Measurements from ENCODE around the gene RHOC. TPM values are rescaled to one million over a fixed set of nuclear protein-coding genes. Genes with fewer than 3 reads are reported as not detected.

RHOC gene
- total RNA-seq, 4 donors from 2014 or later: 138 to 185 (median 153) TPM

DNA sequence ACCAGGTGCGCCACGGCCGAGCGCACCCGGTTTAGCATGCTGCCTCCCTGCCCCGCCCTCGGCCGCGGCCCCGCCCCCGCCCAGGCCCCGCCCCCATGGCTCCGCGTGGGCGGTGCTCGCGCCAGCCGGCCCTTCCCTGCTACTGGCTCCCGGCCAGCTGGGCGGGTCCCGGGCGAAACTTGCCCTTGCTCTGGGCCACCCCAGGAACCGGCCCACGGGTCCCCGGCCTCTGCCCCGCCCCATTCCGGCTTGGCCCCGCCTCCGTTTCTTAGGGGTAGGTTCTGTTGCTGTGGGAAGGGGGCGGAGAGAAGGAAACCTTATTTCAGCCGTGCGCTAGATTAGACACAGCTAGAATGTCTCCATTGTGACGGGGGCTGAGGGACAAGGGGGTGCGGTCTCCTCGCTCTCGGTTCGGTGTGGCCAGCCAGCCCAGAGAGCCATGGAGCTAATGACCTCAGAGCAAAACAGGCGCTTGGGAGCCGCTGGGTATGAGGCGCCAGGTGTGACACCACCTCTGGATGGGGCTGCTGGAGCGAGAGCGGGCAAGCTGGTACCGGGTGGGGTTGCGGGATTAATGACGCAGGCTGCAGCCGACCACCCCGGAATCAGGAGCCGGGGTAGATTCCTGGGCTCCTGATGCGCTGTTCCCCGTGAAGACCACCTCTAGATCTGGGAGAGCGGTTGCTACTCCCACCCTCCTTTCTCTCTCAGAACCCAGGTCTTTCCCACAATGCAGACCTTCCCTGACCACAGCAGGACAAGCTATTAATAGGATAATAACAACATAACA, 8.5 kb upstream of the RHOC start, which contains the start of gene PPM1J:
TSS of gene PPM1J (minus strand) at position 69 of the 790 bp plus-strand sequence. CDS start at position 38, 31 bp downstream.
- Histone ChIP-seq H3K27ac (peak within 1 kb of the TSS; percentile 72), H3K36me3 (no peaks in the 10 kb centered on the region), H3K27me3 (no peaks in the 10 kb centered on the region), H3K4me1 (peaks cover 39% of the 10 kb centered on the region), H3K9me3 (no peaks in the 10 kb centered on the region), H3K4me3 (peak within 1 kb of the TSS; percentile 67)
- DNase-seq (ENCODE audit: low spot score in 2 of 2): peak; percentile 98 to 99
- WGBS: 0% methylated on average over 17 of the region's 51 CpGs
- TF ChIP-seq EP300 (IDR thresholded peaks at IDR 0.05): no peak
- TF ChIP-seq, protein P1, sequence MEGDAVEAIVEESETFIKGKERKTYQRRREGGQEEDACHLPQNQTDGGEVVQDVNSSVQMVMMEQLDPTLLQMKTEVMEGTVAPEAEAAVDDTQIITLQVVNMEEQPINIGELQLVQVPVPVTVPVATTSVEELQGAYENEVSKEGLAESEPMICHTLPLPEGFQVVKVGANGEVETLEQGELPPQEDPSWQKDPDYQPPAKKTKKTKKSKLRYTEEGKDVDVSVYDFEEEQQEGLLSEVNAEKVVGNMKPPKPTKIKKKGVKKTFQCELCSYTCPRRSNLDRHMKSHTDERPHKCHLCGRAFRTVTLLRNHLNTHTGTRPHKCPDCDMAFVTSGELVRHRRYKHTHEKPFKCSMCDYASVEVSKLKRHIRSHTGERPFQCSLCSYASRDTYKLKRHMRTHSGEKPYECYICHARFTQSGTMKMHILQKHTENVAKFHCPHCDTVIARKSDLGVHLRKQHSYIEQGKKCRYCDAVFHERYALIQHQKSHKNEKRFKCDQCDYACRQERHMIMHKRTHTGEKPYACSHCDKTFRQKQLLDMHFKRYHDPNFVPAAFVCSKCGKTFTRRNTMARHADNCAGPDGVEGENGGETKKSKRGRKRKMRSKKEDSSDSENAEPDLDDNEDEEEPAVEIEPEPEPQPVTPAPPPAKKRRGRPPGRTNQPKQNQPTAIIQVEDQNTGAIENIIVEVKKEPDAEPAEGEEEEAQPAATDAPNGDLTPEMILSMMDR (IDR thresholded peaks at IDR 0.05): no peak
- no peak for TF ChIP-seq POLR2AphosphoS5 (IDR thresholded peaks at IDR 0.05)
- no peak for TF ChIP-seq POLR2A (IDR thresholded peaks at IDR 0.05)

DNA sequence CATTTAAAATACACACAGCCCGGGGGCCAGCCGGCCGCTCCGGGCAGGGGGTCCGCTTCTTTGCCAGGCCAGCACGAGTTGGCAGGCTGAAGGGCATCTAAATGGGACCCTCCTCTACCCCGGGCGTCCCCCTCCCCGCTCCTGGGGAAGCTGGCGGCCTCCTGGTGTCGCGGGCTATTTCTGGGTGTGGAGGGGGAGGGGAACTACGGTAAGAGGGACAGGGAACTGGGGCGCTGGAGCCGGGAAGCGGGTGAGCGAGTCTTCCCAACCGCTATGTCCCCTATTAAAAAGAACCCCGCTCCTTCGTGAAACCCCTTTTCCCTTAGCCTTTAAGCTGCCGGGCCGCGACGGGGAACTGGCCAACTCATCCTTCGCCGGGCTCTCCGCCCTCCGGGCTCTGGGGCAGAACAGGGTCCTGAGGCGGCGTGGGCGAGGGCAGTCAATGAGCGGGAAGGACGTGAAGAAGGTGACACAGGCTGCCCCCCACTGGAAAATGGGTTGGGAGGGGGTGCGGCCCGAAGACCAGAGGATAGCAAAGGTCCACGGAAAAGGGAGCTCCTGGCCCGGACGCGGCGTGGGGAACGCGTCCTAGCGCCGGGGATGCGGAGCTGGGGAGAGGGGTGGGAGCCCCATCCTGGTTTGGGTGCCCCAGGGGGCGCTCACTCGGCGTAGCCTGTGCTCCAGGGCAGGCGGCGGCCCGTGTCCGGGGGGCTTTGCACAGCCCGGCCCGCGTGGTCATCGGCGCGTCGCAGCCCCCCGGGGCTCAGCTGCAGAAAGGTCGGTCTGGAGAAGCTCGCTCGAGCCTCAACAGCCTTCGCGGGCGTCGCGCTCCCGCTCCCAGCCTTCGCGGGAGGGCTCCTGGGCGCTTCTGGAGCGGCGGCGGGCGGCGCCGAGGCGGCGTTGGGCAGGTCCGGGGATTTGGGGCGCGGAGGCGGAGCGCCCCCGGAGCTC, 7.7 kb upstream of the RHOC start:
- H3K36me3 ChIP-seq: no peaks in the 10 kb centered on the region
- no peaks in the 10 kb centered on the region for H3K27me3 ChIP-seq
- DNase-seq (ENCODE audit: low spot score in 2 of 2): peak; percentile 81 to 84
- TF ChIP-seq, protein P1 (IDR thresholded peaks at IDR 0.05): no peak
- TF ChIP-seq EP300 (IDR thresholded peaks at IDR 0.05) (no peak), POLR2AphosphoS5 (IDR thresholded peaks at IDR 0.05) (no peak), POLR2A (IDR thresholded peaks at IDR 0.05) (no peak)
- WGBS: 16% methylated on average over 12 of the region's 86 CpGs
- peak overlapping the region; percentile 72 for H3K27ac ChIP-seq
- no peaks in the 10 kb centered on the region for H3K9me3 ChIP-seq
- peaks cover 39% of the 10 kb centered on the region for H3K4me1 ChIP-seq
- H3K4me3 ChIP-seq: peak overlapping the region; percentile 67

DNA sequence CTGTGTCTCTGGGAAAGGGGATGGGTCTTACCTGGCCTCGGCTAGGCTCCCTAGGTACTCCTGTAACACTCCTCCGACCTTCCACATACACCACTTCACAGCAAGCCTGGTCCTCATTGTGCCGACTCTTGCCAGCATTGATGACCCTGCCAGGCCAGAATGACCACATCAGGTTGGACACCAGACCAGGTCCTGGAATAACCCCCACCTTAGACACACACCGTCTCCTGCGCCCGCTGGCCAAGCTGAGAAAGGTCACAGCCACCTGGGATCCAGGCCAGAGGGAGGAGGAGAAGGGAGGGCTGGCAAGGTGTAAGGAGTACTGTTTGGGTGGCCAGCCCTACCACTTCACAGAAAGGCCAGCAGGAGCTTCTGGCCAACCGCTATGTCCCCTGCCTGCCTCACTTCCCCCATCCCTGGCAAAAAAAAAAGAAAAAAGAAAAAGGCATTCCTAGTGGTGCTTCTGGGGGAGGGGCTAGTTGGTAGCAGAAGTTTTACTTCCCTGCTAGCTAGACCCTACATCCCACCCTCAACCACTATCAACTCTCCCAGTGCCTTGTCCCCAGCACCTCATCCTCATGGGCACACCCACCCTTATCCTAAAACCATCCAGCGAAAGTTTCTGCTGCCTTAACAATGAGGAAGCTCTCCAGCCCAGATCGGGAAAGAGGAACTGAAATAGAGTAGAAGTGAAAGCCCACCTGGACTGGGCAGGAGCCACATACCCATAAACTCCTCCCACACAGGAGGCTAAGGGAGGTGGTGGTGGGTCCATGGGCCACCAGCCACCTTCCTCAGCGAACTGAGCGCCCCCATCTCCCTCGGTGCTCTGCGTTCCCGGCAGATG, 6.8 kb upstream of the RHOC start:
- DNase-seq (ENCODE audit: low spot score in 2 of 2): no peak
- no peaks in the 10 kb centered on the region for H3K9me3 ChIP-seq
- no peaks in the 10 kb centered on the region for H3K36me3 ChIP-seq
- TF ChIP-seq POLR2A (IDR thresholded peaks at IDR 0.05) (no peak), POLR2AphosphoS5 (IDR thresholded peaks at IDR 0.05) (no peak)
- TF ChIP-seq, protein P1 (IDR thresholded peaks at IDR 0.05): no peak
- WGBS: 43% methylated on average over 11 of the region's 14 CpGs
- H3K27me3 ChIP-seq: no peaks in the 10 kb centered on the region
- no peak overlapping the region for H3K27ac ChIP-seq
- peak overlapping the region; percentile 67 for H3K4me3 ChIP-seq
- H3K4me1 ChIP-seq: peaks cover 35% of the 10 kb centered on the region

DNA sequence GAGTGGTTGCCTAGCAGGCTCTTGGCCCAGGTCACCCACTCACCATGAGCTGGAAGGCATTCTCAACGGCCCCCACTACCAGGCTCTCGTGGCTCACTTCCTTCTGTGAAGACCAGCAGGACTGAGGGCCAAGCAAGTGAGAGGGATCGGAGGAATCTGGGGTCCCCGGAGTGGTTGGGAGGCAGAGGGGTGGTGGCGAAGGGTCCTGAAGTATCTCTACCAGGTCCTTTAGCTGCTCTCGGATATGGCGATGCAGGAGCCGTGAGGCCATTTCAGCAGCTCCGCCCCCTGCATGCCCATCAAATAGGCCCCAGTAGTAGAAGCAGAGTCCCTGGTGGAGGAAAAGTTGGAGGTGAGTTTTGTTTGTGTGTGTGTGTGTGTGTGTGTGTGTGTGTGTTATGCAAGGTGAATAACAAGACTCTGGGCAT, 5.8 kb upstream of the RHOC start:
- Histone ChIP-seq H3K4me1 (peaks cover 30% of the 10 kb centered on the region), H3K9me3 (no peaks in the 10 kb centered on the region), H3K27me3 (no peaks in the 10 kb centered on the region), H3K36me3 (no peaks in the 10 kb centered on the region), H3K27ac (no peak overlapping the region), H3K4me3 (no peak overlapping the region)
- TF ChIP-seq, protein P1 (IDR thresholded peaks at IDR 0.05): no peak
- TF ChIP-seq POLR2AphosphoS5 (IDR thresholded peaks at IDR 0.05): no peak
- no peak for TF ChIP-seq POLR2A (IDR thresholded peaks at IDR 0.05)
- TF ChIP-seq EP300 (IDR thresholded peaks at IDR 0.05): no peak
- DNase-seq (ENCODE audit: low spot score in 2 of 2): no peak
- 78% methylated on average over 5 of the region's 9 CpGs for WGBS
